GM18861 (cell line): Measurements from ENCODE around the gene SAP25.

Source experiments
- ATAC-seq: cut with Tn5 transposase; IDR thresholded peaks from one replicate; pipeline ENCODE4 v1.9.1; 2021; ENCODE audit not compliant: unreplicated experiment

Gene SAP25

GRCh38 chr7:100598425-100598824 is 24.7 kb upstream of the SAP25 start:
- ATAC-seq: no peak

- ATAC-seq: no peak
These were observed 21.5 kb upstream of the SAP25 start for GRCh38 chr7:100595188-100595587.

- ATAC-seq: no peak
These were observed 17.9 kb upstream of the SAP25 start for GRCh38 chr7:100591596-100591995.

- ATAC-seq: no peak
These were observed 16.5 kb upstream of the SAP25 start for GRCh38 chr7:100590077-100590737.

- no peak for ATAC-seq
These were observed 15.7 kb upstream of the SAP25 start for GRCh38 chr7:100589341-100589947.

- no peak for ATAC-seq
These were observed 14.7 kb upstream of the SAP25 start for GRCh38 chr7:100588438-100588837.

DNA sequence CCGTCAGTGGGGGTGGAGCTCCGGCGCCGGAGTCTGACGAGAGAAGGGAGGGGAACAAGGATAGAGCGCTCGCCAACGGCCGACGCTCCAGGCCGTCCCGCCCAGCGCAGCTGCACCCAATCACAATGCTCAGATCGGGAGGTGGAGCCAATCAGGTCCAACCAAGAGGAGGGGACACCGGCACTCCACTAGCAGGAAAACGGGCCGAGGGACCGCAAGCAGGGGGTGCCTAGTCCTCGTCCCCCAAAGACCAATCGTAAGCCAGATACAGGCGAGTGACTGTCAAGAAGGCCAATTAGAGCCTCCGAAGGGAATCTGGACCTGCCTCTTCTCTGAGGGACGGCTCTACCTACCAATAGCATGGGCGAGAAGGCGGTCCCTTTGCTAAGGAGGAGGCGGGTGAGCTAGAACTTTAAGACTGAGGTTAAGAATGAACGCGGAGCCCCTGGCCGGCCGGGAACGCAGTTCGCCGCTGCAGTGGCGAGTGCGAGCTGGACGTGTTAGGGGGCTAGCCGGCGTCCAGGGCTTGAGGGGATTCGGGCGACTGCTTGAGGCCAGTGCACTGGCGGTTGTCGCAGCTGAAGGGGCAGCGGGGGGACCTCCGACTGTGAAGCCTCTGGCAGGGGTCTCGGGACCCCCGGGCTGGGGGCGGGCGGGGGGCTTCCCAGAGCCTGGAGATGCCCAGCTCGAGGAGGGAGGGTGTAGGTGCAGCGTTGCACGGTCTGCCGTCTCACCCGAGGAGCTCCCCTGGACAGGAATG is 12.7 kb upstream of the SAP25 start, which contains the start of gene FBXO24:
TSS of gene FBXO24 (plus strand) at position 63 of the 760 bp plus-strand sequence. CDS start at position 361, 298 bp downstream.
- peak; percentile 79 for ATAC-seq

- ATAC-seq: peak; percentile 14
These were observed 12.0 kb upstream of the SAP25 start, which contains the start of gene LRCH4 for GRCh38 chr7:100585511-100586265. LRCH4 (minus strand) TSS chr7:100586129; CDS start chr7:100586100, 29 bp downstream.

DNA sequence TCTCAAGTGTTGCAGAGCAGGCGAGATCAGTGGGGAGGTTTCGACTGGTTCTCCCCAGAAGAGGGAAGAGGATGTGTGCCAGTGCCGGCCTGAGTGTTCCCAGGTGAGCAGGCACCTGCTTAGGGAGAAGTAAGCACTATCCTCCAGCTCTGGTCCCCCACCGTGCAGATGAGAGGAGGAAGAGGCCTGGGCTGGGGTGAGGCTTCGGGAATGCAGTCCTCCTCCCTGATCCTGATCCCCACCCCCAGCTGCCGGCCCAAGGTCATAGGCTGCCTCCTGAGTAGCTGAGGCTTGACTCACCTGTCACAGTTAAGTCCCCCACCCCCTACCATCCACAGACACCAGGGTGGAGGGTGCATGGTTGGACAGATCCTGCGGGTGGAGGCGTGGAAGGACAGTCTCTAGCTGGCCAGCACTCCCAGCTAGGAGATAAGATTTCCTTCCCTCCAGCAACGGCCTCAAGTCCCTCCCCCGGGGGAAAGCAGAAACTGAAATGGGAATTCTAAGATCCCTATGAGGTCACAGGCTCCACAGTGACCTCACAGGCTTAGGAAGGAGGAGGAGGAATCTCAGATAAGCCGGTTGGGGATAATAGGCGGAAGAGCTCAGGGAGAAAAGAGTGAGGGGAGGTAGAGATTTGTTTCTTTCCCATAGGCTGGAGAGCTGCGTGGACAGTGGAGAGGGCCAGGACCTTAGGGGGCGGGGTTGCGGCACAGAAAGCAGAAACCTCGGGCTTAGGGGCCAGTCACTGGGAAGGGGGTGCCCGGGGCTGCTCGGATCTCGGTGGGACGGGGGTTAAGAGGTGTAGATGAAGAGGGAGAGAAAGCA is 11.2 kb upstream of the SAP25 start:
- no peak for ATAC-seq

DNA sequence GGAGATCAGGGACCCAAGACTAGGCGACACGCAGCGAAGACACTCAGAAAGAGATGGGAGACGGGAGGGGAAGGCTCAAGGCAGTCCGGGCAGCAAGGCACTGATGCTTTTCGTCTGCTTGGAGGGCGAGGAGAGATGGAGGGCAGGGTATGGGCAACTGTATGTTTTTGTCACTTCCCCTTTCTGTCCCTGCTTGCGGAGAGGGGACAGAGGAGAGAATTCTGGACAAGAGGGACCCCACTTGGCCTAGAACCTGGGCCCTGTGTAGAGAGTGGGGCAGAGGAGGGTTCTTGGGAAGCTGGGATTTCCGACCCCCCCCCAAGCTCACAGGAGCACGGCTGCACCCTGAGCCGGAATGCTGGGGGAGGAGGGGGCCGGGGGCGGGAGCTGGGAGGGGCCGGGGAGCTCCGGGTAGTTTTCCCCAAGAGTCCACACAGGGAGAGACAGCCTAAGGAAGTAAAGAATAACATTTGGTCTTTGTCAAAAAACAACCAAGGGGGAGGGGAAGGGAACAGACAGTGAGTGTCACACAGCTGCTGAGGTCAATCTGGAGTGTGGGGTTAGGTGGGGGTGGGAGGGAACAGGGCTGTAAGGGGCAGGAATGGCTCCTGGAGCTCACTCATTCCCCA is 10.5 kb upstream of the SAP25 start:
- no peak for ATAC-seq

GRCh38 chr7:100583132-100584053 is 9.7 kb upstream of the SAP25 start:
- no peak for ATAC-seq

GRCh38 chr7:100582650-100583049 is 8.9 kb upstream of the SAP25 start:
- no peak for ATAC-seq

DNA sequence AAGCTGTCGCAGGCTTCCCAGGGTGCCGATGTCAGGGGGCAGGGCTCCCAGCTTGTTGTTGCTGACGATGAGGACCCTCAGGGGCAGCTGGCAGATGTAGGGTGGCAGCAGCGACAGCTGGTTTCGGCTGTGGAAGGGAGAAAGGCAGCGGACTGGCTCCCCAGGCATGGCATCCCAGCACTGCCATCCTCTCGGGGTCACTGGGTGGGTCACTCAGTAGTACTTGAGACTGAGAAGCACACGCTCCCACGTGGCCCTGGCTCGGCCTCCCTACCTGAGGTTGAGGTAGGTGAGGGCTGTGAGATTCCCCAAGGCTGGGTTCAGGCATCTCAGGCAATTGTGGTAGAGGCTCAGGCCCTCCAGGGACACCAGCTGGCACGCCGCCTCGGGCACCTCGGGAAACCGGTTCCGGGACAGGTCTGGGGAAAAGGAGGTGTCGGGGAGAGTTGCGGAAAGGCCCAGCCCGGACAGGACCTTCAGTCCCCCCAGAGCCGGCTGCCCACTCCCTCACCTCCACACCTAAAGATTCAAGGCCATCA is 8.4 kb upstream of the SAP25 start:
- ATAC-seq: no peak

GRCh38 chr7:100580466-100581283 is 7.0 kb upstream of the SAP25 start:
- no peak for ATAC-seq

DNA sequence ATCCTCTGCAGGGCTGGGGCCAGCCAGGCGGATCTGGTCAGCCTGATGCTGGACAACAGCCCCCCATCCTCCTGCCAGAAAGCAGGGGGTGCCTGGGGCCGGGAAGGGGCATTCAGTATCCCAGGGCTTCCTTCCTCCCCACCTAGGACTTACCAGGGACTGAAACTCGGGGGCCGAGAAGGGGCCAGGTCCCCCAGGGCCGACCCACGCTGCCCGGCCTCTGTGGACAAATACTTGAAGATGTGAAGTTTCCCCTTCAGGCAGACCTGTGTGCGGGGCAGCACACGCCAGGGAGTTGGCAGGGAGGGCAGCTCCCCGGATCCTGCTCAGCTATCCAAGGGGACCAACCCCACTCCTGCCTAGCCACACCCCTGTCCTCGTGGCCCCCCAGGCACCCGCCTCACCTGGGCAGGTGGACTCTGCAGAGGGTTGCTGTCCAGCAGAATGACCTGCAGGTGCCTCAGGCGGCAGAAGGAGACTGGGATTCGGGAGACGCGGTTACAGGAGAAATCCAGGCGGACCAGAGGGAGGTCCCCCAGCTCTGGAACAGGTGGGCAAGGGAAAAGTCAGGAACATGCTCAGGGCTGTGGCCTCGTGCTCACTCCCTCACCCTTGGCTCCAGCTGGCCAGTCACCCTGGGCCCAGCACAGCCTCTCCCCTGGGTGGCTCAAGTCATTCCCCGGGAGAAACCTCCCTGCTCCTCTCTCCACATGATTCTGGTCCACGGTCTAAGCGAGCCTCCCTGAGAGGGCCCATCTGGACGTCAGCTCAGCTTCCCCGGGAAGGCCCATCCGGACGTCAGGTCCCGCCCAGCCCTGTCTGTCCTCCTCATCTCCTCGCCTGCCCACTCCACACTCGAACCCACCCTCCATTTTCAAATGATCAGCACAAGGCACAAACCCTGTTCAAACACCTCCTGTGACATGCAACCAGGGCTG is 4.8 kb upstream of the SAP25 start:
- no peak for ATAC-seq

DNA sequence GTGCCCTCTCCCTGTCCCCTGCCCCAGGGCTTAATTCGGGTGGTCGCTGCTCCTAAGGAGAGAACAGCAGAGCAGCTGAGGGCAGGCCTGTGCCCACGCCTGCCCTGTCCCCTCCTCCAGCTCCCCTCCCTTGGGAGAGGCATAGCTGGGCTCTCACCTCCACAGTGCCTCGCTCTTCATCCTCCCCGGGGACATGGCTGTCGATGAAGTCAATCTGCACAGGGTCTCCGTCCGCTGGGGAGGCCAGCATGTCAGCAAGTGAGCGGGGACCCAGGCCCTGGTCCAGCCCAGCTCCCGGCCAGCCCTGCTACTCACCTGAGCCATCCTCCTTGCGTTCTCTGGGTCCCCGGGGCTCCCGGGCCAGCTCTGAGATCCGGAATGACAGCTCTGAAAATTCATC is 3.8 kb upstream of the SAP25 start:
- ATAC-seq: no peak

- ATAC-seq: no peak
These were observed 3.4 kb upstream of the SAP25 start for GRCh38 chr7:100577103-100577502.
